A549 treated with Mapracorat at 1 μM for 4 hours (cell line): ENCODE results near the gene DNAJC2. TPM values are rescaled to one million over a fixed set of nuclear protein-coding genes. Genes with fewer than 3 reads are reported as not detected.

Experiments
- total RNA-seq: library from RNA; stranded (reverse); fragments of 200-300 nt; extraction: Qiagen RNA extraction; gene quantifications from 5 replicates; pipeline ENCODE4 v1.2.3, GENCODE V29; 2022

Gene DNAJC2
- 38.4 to 44.8 TPM (median 40.4 TPM) in 5 replicates for total RNA-seq

GRCh38 chr7:103344453-103345149 lies at the start of gene DNAJC2:
Gene DNAJC2, minus strand, starts transcription at chr7:103344767. Its CDS starts 145 bp downstream, at chr7:103344622.

GRCh38 chr7:103347507-103348267 lies 3.1 kb upstream of the DNAJC2 start, which contains the start of gene PSMC2:
Gene PSMC2, plus strand, starts transcription at chr7:103347643. Its CDS starts 69 bp downstream, at chr7:103347712.

GRCh38 chr7:103296901-103297836 lies 47.4 kb downstream of the DNAJC2 start, which contains the start of gene PMPCB:
Gene PMPCB, plus strand, starts transcription at chr7:103297435. Its CDS starts 25 bp downstream, at chr7:103297460.

Other genes with a start within 250 kb of the DNAJC2 start
- gene NAPEPLD, start 195.7 kb downstream of the DNAJC2 start, total RNA-seq: 2.5 to 3.8 TPM (median 3.5 TPM) in 5 replicates
- 60.8 to 75.6 TPM (median 65.3 TPM) in 5 replicates for gene PMPCB, start 47.3 kb downstream of the DNAJC2 start, total RNA-seq
- gene PSMC2, start 2.9 kb upstream of the DNAJC2 start, total RNA-seq: 151 to 196 TPM (median 154 TPM) in 5 replicates
- not detected in 5 replicates for gene SLC26A5, start 101.4 kb upstream of the DNAJC2 start, total RNA-seq